Heart left ventricle (tissue), 16 donors: Measurements from ENCODE around the gene NRF1. TPM values are rescaled to one million over a fixed set of nuclear protein-coding genes. Genes with fewer than 3 reads are reported as not detected.

Experiments used
- ATAC-seq, 4 donors: fragments of 200-7000 bp; cut with Tn5 transposase; one replicate each; pipeline ENCODE4 v1.9.1; 2020 to 2022; ENCODE audit warnings: moderate library complexity in 4 of 4, mild to moderate bottlenecking in 3 of 4, moderate number of reproducible peaks in 1 of 4
- DNase-seq, 5 donors: peaks; one replicate each; pipeline ENCODE4 v3.0.0-alpha.2; 2020
- H3K27ac ChIP-seq, 12 donors: fragments of 200-600 bp; sonication (generic) in 4 of 12; one replicate each; pipeline versions ENCODE4 v1.5.0 to v1.8.0; 2016 to 2022; ENCODE audit warnings: mild to moderate bottlenecking in 2 of 12
- H3K27me3 ChIP-seq, 9 donors: fragments of 200-600 bp; sonication (generic) in 2 of 9; one replicate each; pipeline versions ENCODE4 v1.5.1 to v1.8.0; 2016 to 2022; ENCODE audit warnings: mild to moderate bottlenecking in 3 of 9
- H3K36me3 ChIP-seq, 9 donors: fragments of 200-600 bp; sonication (generic) in 2 of 9; one replicate each; pipeline versions ENCODE4 v1.5.0 to v1.8.0; 2018 to 2022; ENCODE audit warnings: mild to moderate bottlenecking in 2 of 9
- H3K4me1 ChIP-seq, 12 donors: fragments of 200-600 bp; sonication (generic) in 4 of 12; one replicate each; pipeline versions ENCODE4 v1.5.0 to v1.8.0; 2016 to 2022; ENCODE audit warnings: mild to moderate bottlenecking in 3 of 12
- H3K4me3 ChIP-seq, 12 donors: fragments of 200-600 bp; sonication (generic) in 4 of 12; one replicate each; pipeline versions ENCODE4 v1.5.0 to v1.8.0; 2017 to 2022; ENCODE audit warnings: mild to moderate bottlenecking in 9 of 12, moderate library complexity in 4 of 12
- H3K9me3 ChIP-seq, 12 donors: fragments of 200-600 bp; sonication (generic) in 4 of 12; one replicate each; pipeline versions ENCODE4 v1.5.0 to v1.8.0; 2016 to 2022; ENCODE audit warnings: mild to moderate bottlenecking in 1 of 12
- POLR2A ChIP-seq, 2 donors: fragments of 450-650 bp; IDR thresholded peaks; one replicate each; pipeline ENCODE4 v1.6.1; 2017; ENCODE audit warnings: antibody characterized with exemption in 2 of 2, mild to moderate bottlenecking in 2 of 2, moderate library complexity in 2 of 2
- WGBS, 4 donors: extraction: QIAGEN DNeasy Blood & Tissue Kit in 2 of 4; methylation state at CpG; one replicate each; pipeline versions ENCODE4 v1.1.5 to v1.1.7; 2013 to 2018; 5-methylcytosine and 5-hydroxymethylcytosine counted together
- intact Hi-C, 10 donors: fragments of 100-400 bp; cut with DNase I; formaldehyde crosslinking; loops; one replicate each; pipeline versions ENCODE4 v1.11.1 to v1.14.2; 2022
- polyA plus RNA-seq, 2 donors: library from polyadenylated mRNA; stranded (reverse); fragments of 200-250 nt; gene quantifications; one replicate each; pipeline ENCODE4 v1.2.3, GENCODE V29; 2013
- total RNA-seq, 9 donors: library from RNA; depleted of rRNA in 2 of 9; stranded (reverse); fragments of >200 nt in 2 of 9; fragmentation: NEBNext Ultra II Directional in 3 of 9; extraction: Animal tissue kit (Norgen Biotek cat#: 25700) in 3 of 9; gene quantifications; one replicate each; pipeline versions ENCODE4 v1.1.0 to v1.2.4, GENCODE V29; 2016 to 2023
- TF ChIP-seq, protein P1 (sequence below), 12 donors: fragments of 200-600 bp; sonication (generic) in 4 of 12; IDR thresholded peaks; one replicate each; pipeline versions ENCODE4 v1.5.0 to v1.8.0; 2018 to 2022; ENCODE audit warnings: antibody characterized with exemption in 12 of 12, mild to moderate bottlenecking in 5 of 12
- donor health status: ischemic (EF 13 %, LVEDD 7.1; RV severe dilation, severe dysfunction).
- donor health status: healthy with polysubstance abuse.
- donor health status: DM: no; HTN: yes; CAD: no.
- donor health status: DM: no; HTN: no; CAD: no.
- donor health status: ischemic (EF 25% LVEDD 6.9; RV normal size, moderate dysfunction).
- donor health status: ischemic (EF 25% LVEDD 5.7; RV mildly dilated, moderate dysfunction).
- donor health status: healthy.
- donor health status: DM: yes; HTN: yes; CAD: no.
- donor health status: ischemic (EF 35%, LVEDD 5.7; RV mildly dilated, moderate dysfunction).
- donor health status: nonischemic (EF 11% LVEDD 7.7; RV severe dilation, severe dysfunction).
- donor health status: DM: yes; HTN: yes; CAD: no.
- donor health status: PGD.
- donor health status: ischemic (EF 29% LVEDD 5.4; RV normal size, mild dysfunction).
- donor health status: nonischemic (EF 23%, LVEDD 6.1; RV moderate dilation, normal function).

NRF1 gene
- total and polyA plus RNA-seq, 11 donors: 6.2 to 20.7 (median 11.9) TPM

DNA sequence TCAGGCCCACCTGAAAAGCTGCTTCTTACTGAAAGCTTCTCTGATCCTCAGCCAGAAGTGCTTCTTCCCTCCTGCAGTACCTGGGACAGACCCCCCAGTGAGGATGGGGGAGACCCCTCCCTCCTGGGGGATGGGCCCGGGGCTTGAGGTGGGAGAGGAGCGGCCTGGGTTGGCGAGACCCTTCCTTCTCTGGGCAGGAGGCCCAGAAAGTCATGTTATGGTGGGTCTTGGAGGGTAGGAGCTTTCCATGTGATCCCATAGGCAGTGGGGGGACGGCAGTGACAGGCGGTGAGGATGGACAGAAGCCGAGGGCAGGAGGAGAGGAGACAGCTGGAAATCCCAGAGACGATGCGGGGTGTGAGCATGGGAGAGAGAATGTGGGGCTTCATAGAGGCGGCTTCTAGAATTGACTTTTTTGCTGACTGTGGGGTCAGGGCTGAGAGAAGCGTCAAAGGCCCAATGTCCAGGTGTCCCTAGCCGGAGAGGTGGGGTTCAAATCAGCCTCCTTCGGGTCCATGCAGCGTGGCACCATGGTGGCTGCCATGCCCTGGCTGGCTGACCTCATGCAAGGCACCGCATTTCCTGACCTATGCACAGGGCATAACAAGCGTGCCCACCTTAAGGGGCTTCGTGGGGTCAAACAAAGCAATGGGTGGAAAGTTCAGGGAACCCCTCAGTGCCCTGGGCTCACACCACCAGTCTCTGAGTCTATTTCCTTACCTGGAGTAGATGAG lies 187.3 kb downstream of the NRF1 start:
- TF ChIP-seq POLR2A (IDR thresholded peaks at IDR 0.05): no peak
- TF ChIP-seq, protein P1, sequence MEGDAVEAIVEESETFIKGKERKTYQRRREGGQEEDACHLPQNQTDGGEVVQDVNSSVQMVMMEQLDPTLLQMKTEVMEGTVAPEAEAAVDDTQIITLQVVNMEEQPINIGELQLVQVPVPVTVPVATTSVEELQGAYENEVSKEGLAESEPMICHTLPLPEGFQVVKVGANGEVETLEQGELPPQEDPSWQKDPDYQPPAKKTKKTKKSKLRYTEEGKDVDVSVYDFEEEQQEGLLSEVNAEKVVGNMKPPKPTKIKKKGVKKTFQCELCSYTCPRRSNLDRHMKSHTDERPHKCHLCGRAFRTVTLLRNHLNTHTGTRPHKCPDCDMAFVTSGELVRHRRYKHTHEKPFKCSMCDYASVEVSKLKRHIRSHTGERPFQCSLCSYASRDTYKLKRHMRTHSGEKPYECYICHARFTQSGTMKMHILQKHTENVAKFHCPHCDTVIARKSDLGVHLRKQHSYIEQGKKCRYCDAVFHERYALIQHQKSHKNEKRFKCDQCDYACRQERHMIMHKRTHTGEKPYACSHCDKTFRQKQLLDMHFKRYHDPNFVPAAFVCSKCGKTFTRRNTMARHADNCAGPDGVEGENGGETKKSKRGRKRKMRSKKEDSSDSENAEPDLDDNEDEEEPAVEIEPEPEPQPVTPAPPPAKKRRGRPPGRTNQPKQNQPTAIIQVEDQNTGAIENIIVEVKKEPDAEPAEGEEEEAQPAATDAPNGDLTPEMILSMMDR (IDR thresholded peaks at IDR 0.05): no peak
- H3K9me3 ChIP-seq: no peaks in the 10 kb centered on the region
- DNase-seq: no peak
- peaks cover 0 to 5% (median 0%) of the 10 kb centered on the region in 9 donors for H3K27me3 ChIP-seq
- no peaks in the 10 kb centered on the region for H3K36me3 ChIP-seq
- 90 to 94% (median 90%) methylated on average over 13 to 16 of the region's 16 CpGs for WGBS, 4 donors
- intact Hi-C loops: no loop called here
- ATAC-seq: no peak
- no peak overlapping the region for H3K27ac ChIP-seq
- H3K4me3 ChIP-seq: no peak overlapping the region
- H3K4me1 ChIP-seq: no peaks in the 10 kb centered on the region

DNA sequence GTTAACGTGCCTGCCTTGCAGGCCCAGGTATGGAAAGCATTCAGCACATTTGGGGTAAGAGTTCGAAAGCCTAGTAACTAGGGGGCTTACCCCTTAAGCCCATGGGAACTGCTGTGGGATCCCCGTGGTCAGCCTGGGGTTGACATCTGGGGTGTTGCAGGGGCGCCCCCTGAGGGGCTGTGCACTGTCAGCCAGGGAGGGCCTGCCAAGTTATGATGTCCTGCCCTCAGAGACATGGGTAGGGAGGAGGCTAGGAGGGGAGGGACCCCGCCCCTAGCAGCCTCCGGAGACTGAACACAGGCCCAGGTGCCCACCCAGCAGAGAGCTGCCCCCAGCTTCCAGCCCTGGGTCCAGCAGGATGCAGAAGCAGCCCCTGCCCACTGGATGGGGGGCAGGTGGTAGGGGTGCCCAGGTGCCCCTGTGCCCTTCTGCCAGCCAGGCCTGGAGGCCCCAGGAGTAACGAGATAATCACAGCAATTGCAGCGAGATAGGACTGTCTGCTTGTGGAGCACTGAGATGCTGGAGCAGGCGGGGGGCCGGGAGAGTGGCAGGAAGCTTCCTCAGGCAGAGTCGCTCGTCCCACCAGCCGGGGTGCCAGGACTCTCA lies 187.9 kb downstream of the NRF1 start:
- TF ChIP-seq, protein P1 (IDR thresholded peaks at IDR 0.05): no peak
- TF ChIP-seq POLR2A (IDR thresholded peaks at IDR 0.05): no peak
- Histone ChIP-seq H3K9me3 (no peaks in the 10 kb centered on the region), H3K27ac (no peak overlapping the region), H3K27me3 (peaks cover 0 to 5% (median 0%) of the 10 kb centered on the region in 9 donors), H3K4me3 (no peak overlapping the region), H3K36me3 (no peaks in the 10 kb centered on the region), H3K4me1 (no peaks in the 10 kb centered on the region)
- ATAC-seq (no peak), DNase-seq (no peak)
- 75 to 88% (median 84%) methylated on average over 6 to 13 of the region's 13 CpGs for WGBS, 4 donors
- intact Hi-C loops: no loop called here

DNA sequence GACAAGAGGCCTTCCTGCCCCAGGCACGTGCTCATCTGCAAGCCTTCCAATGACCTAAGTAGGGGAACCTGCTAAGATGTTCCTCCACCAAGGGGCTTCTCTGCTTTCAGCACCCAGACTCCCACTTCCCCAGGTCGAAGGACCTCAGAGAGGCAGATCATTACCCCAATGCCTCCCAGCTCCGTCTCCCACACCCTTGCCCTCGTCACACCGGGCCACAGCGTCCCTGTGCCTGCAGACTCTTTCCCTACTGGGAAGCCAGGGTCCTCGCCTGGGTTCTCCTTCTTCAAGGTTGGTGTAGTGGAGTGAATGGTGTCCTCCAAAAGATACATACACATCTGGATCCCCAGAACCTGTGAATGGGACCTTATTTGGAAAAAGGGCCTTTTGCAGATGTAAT lies 189.4 kb downstream of the NRF1 start:
- Histone ChIP-seq H3K27me3 (peaks cover 0 to 5% (median 0%) of the 10 kb centered on the region in 9 donors), H3K4me1 (peaks cover 0 to 8% (median 0%) of the 10 kb centered on the region in 12 donors), H3K9me3 (no peaks in the 10 kb centered on the region), H3K27ac (no peak overlapping the region), H3K4me3 (no peak overlapping the region), H3K36me3 (no peaks in the 10 kb centered on the region)
- WGBS, 4 donors: 84 to 97% (median 86%) methylated on average over 5 to 7 of the region's 7 CpGs
- intact Hi-C loops: no loop called here
- no peak for DNase-seq
- TF ChIP-seq POLR2A (IDR thresholded peaks at IDR 0.05): no peak
- TF ChIP-seq, protein P1 (IDR thresholded peaks at IDR 0.05): no peak
- no peak for ATAC-seq

DNA sequence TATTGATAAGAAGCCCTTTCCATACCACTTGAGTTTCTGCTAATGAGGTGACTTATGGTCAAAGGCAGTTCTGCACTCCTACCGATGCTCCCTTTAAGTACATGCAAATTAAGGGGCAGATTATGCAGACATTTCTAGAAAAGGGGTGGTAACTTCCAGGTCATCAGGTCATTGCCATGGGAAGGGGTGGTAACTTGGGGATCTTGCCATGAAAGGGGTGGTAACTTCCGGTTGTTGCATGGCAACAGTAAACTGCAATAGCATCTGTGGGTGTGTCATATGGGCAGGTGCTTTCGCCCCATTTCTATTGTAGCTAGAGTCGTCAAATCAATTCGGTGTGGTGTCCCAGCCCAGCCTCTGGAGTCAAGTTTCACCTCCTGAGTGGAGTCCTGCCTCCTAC lies 190.4 kb downstream of the NRF1 start:
- no peak for TF ChIP-seq POLR2A (IDR thresholded peaks at IDR 0.05)
- TF ChIP-seq, protein P1 (IDR thresholded peaks at IDR 0.05): no peak
- no peak overlapping the region for H3K4me3 ChIP-seq
- DNase-seq (no peak), ATAC-seq (no peak)
- no peak overlapping the region for H3K27ac ChIP-seq
- 64 to 77% (median 73%) methylated on average over 5 of the region's 5 CpGs for WGBS, 4 donors
- H3K27me3 ChIP-seq: peaks cover 0 to 5% (median 0%) of the 10 kb centered on the region in 9 donors
- no peaks in the 10 kb centered on the region for H3K9me3 ChIP-seq
- H3K4me1 ChIP-seq: peaks cover 0 to 8% (median 0%) of the 10 kb centered on the region in 12 donors
- intact Hi-C loops: no loop called here
- no peaks in the 10 kb centered on the region for H3K36me3 ChIP-seq
